ENCODE measurements around the gene BTN1A1. TPM values are rescaled to one million over a fixed set of nuclear protein-coding genes. Genes with fewer than 3 reads are reported as not detected.

Gene BTN1A1
- total RNA-seq, 6 donors from 2014 or later, result not detected

- Histone ChIP-seq H3K4me1 (peaks cover 9 to 24% (median 16%) of the 10 kb centered on the region in 4 donors), H3K36me3 (no peaks in the 10 kb centered on the region), H3K9me3 (no peaks in the 10 kb centered on the region), H3K27me3 (no peaks in the 10 kb centered on the region), H3K27ac (peak overlapping the region; percentile 8 to 73 (median 23)), H3K4me3 (no peak overlapping the region)
- DNase-seq (no peak), ATAC-seq (ENCODE audit: low FRiP score in 2 of 2) (peak in 1 of 2 donors; percentile 10)
- TF ChIP-seq CTCF (IDR thresholded peaks at IDR 0.05) (no peak), EP300 (IDR thresholded peaks at IDR 0.05) (no peak), POLR2A (IDR thresholded peaks at IDR 0.05) (peak in 1 of 4 donors; percentile 29)
- WGBS, 2 donors, result 66 to 67% methylated on average over 3 of the region's 3 CpGs
Measured at GRCh38 chr6:26478985-26479278, 21.2 kb upstream of the BTN1A1 start.

- no peak for DNase-seq
- peaks cover 0 to 3% (median 1%) of the 10 kb centered on the region in 4 donors for H3K4me1 ChIP-seq
- no peaks in the 10 kb centered on the region for H3K36me3 ChIP-seq
- ATAC-seq (ENCODE audit: low FRiP score in 2 of 2), result no peak
- 95 to 97% methylated on average over 4 of the region's 4 CpGs for WGBS, 2 donors
- no peak overlapping the region for H3K4me3 ChIP-seq
- H3K9me3 ChIP-seq, result peaks cover 0 to under 1% (median 0%) of the 10 kb centered on the region in 4 donors
- no peak overlapping the region for H3K27ac ChIP-seq
- TF ChIP-seq EP300 (IDR thresholded peaks at IDR 0.05) (no peak), POLR2A (IDR thresholded peaks at IDR 0.05) (no peak), CTCF (IDR thresholded peaks at IDR 0.05) (no peak), POLR2AphosphoS5 (IDR thresholded peaks at IDR 0.05) (no peak)
- H3K27me3 ChIP-seq, result no peaks in the 10 kb centered on the region
Measured at GRCh38 chr6:26482338-26482737, 17.8 kb upstream of the BTN1A1 start.

GRCh38 chr6:26483727-26484126, 16.4 kb upstream of the BTN1A1 start:
- no peak overlapping the region for H3K4me3 ChIP-seq
- DNase-seq, result no peak
- H3K36me3 ChIP-seq, result no peaks in the 10 kb centered on the region
- TF ChIP-seq POLR2AphosphoS5 (IDR thresholded peaks at IDR 0.05), result no peak
- TF ChIP-seq CTCF (IDR thresholded peaks at IDR 0.05), result no peak
- TF ChIP-seq POLR2A (IDR thresholded peaks at IDR 0.05), result no peak
- no peak for TF ChIP-seq EP300 (IDR thresholded peaks at IDR 0.05)
- 93 to 95% methylated on average over 3 of the region's 3 CpGs for WGBS, 2 donors
- peaks cover 0 to 3% (median 0%) of the 10 kb centered on the region in 4 donors for H3K9me3 ChIP-seq
- ATAC-seq (ENCODE audit: low FRiP score in 2 of 2), result no peak
- no peak overlapping the region for H3K27ac ChIP-seq
- H3K27me3 ChIP-seq, result no peaks in the 10 kb centered on the region
- no peaks in the 10 kb centered on the region for H3K4me1 ChIP-seq

GRCh38 chr6:26484161-26484560, 15.9 kb upstream of the BTN1A1 start:
- ATAC-seq (ENCODE audit: low FRiP score in 2 of 2) (no peak), DNase-seq (no peak)
- 64 to 65% methylated on average over 2 of the region's 2 CpGs for WGBS, 2 donors
- Histone ChIP-seq H3K4me1 (no peaks in the 10 kb centered on the region), H3K27ac (no peak overlapping the region), H3K9me3 (peaks cover 0 to 3% (median 0%) of the 10 kb centered on the region in 4 donors), H3K36me3 (no peaks in the 10 kb centered on the region), H3K4me3 (no peak overlapping the region), H3K27me3 (no peaks in the 10 kb centered on the region)
- TF ChIP-seq EP300 (IDR thresholded peaks at IDR 0.05) (no peak), POLR2A (IDR thresholded peaks at IDR 0.05) (no peak), CTCF (IDR thresholded peaks at IDR 0.05) (no peak), POLR2AphosphoS5 (IDR thresholded peaks at IDR 0.05) (no peak)

- H3K27me3 ChIP-seq, result no peaks in the 10 kb centered on the region
- TF ChIP-seq POLR2A (IDR thresholded peaks at IDR 0.05) (no peak), CTCF (IDR thresholded peaks at IDR 0.05) (no peak), POLR2AphosphoS5 (IDR thresholded peaks at IDR 0.05) (no peak), EP300 (IDR thresholded peaks at IDR 0.05) (no peak)
- ATAC-seq (ENCODE audit: low FRiP score in 2 of 2), result no peak
- no peaks in the 10 kb centered on the region for H3K4me1 ChIP-seq
- peaks cover 0 to 3% (median 0%) of the 10 kb centered on the region in 4 donors for H3K9me3 ChIP-seq
- no peak overlapping the region for H3K27ac ChIP-seq
- WGBS, 2 donors, result 69 to 73% methylated on average over 6 of the region's 6 CpGs
- no peak overlapping the region for H3K4me3 ChIP-seq
- no peaks in the 10 kb centered on the region for H3K36me3 ChIP-seq
- no peak for DNase-seq
Measured at GRCh38 chr6:26485112-26485780, 14.9 kb upstream of the BTN1A1 start.

All from upper lobe of left lung (tissue), 6 donors.